Measurements from ENCODE around the gene DNAJC2.
A peak's percentile ranks its signal among the peaks of the same experiment; 100 is the strongest.

Gene DNAJC2

GRCh38 chr7:103316380-103316941, 28.1 kb downstream of the DNAJC2 start:
- no peak for DNase-seq (ENCODE audit: low spot score)
- no peak for TF ChIP-seq CTCF (conservative IDR thresholded peaks at IDR 0.05; ENCODE audit: low read depth)
- no peak overlapping the region for H3K27ac ChIP-seq
- POLR2A ChIA-PET (ENCODE audit: low non-redundant PET) = no interaction called here
- CTCF ChIA-PET = interaction anchor here (0.6 kb wide), 1 partner anchor 18 kb away, joined by 3 read pairs; no protein-coding TSS in a partner anchor

- TF ChIP-seq CTCF (conservative IDR thresholded peaks at IDR 0.05; ENCODE audit: low read depth) = no peak
- ChIA-PET POLR2A (ENCODE audit: low non-redundant PET) (no interaction called here), CTCF (interaction anchor here (0.5 kb wide), 1 partner anchor 850 kb away, joined by 3 read pairs; no protein-coding TSS in a partner anchor)
- no peak for DNase-seq (ENCODE audit: low spot score)
- H3K27ac ChIP-seq = no peak overlapping the region
Observed at GRCh38 chr7:103314852-103315251, 29.7 kb downstream of the DNAJC2 start.

DNA sequence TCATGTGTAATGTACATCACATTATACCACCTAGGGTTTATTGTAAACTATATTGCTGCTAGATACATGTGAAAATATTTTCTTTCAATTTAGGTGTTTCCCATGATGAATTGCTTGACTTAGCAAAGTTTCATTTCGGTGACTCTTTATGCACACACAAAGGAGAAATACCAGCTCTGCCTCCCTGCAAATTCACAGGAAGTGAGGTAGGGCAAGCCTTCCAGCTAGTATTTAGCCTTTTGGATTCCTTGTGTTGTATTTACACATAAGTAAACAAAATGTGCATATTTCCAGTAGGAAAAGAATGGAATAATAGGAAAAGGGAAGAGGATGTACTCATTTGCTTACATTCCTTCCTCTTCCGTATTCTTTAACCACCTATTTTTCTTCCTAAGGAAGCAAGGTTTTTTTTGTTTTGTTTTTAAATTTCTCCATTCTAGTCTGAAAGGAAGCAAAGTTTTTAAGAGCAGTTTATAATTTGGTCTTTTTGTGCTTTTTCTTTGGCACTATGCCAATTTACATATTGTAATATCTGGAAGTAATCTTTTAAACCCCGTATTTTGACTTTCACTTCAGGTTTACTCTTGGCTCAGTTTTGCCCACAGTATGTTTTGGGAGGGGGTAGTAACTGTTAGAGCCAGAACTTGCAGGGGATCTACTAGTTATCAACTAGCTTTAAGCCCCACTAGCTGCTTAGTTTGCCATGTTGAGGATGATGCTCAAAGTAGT, 36.9 kb downstream of the DNAJC2 start:
- DNase-seq (ENCODE audit: low spot score) = no peak
- TF ChIP-seq CTCF (conservative IDR thresholded peaks at IDR 0.05; ENCODE audit: low read depth) = no peak
- H3K27ac ChIP-seq = no peak overlapping the region
- CTCF ChIA-PET = interaction anchor here (0.6 to 1.1 kb wide), 2 partner anchors 23 to 36 kb away, joined by 3 to 4 read pairs; no protein-coding TSS in a partner anchor
- POLR2A ChIA-PET (ENCODE audit: low non-redundant PET) = no interaction called here

DNA sequence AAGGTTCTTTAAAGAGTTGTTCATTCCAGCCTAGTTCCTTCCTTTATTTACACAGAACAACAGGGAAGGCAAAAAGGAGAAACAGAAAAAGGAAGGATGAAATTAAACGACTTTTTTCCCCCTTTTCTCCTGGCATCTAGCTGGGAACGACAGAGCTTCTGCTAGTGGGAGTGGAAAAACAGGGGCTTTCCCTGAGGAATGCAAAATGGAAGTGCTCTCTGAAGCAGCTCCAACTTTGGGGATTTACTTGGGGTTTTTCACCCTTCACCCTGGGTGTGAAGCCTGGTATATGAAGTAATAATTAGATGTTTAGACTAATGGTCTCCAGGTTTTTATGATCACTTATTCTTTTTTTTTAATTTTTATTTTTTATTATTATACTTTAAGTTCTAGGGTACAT, 43.1 kb downstream of the DNAJC2 start:
- POLR2A ChIA-PET (ENCODE audit: low non-redundant PET) = no interaction called here
- CTCF ChIA-PET = no interaction called here
- no peak for DNase-seq (ENCODE audit: low spot score)
- TF ChIP-seq CTCF (conservative IDR thresholded peaks at IDR 0.05; ENCODE audit: low read depth) = no peak
- no peak overlapping the region for H3K27ac ChIP-seq

GRCh38 chr7:103299660-103300059, 44.9 kb downstream of the DNAJC2 start:
- DNase-seq (ENCODE audit: low spot score) = no peak
- CTCF ChIA-PET = no interaction called here
- no peak overlapping the region for H3K27ac ChIP-seq
- TF ChIP-seq CTCF (conservative IDR thresholded peaks at IDR 0.05; ENCODE audit: low read depth) = no peak
- POLR2A ChIA-PET (ENCODE audit: low non-redundant PET) = no interaction called here

DNA sequence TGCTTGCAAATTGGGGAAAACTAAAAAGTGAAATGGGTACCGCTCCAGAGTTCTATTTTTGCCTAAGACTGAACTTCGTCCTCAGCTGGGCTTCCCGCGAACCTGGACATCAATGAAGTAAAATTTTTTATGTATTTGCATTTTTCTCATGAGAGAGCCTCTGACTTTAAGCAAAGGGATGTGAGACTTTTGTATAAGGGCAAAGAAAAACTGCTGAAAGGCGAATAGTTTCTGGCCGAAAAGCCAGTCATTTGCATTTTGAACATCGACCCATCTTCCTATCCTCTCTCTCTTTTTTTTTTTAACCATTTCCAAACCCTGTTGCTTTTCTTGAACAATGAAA, 46.8 kb downstream of the DNAJC2 start:
- no peak for TF ChIP-seq CTCF (conservative IDR thresholded peaks at IDR 0.05; ENCODE audit: low read depth)
- CTCF ChIA-PET = interaction anchor here (0.6 to 0.8 kb wide), 7 partner anchors 45 to 1035 kb away, joined by 3 to 8 read pairs (median 3); no protein-coding TSS in a partner anchor
- no peak for DNase-seq (ENCODE audit: low spot score)
- POLR2A ChIA-PET (ENCODE audit: low non-redundant PET) = interaction anchor here (0.7 kb wide), 1 partner anchor 110 kb away, joined by 3 read pairs; no protein-coding TSS in a partner anchor
- H3K27ac ChIP-seq = peak overlapping the region; percentile 76
